ENCODE data around the gene ARL15. TPM values are rescaled to one million over a fixed set of nuclear protein-coding genes. Genes with fewer than 3 reads are reported as not detected.

ARL15 gene
- total and polyA plus RNA-seq, 2 experiments from 2014 or later: 7.8 to 9.9 TPM

DNA sequence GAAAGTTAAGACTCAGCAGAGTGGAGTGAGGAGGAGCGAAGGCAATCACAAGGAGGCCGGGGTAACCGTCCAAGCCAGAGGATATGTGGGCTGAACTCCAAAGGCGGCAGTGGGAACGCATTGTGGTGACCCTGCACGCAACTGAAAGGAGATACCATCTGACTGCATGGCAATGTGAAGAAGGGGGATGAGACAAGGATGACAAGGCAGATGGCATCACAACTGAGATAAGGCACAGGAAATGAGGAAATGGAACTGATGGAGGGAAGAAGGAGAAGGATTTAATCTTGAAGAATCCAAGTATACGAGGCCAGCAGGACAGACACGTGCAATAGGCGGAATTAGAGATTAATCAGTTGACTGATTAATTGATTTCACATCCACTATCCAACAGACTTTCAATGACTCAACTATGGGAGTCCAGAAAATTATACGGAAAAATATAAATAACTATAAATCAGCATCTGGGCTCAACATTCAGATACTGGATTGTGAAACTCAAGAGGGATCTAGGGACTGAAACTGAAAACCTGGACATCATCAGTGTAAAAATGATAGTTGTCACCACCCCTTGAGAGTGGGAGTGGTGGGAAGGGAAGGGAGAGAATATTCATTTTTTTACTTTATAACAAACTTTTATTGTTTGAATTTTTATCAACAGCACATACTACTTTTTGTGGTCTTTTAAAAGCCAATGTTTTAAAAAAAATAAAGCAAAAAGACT is 86.1 kb downstream of the ARL15 start:
- Histone ChIP-seq H3K27me3 (replicated peaks; ENCODE audit: insufficient read depth) (no peaks in the 10 kb centered on the region), H3K4me3 (no peak overlapping the region), H4K20me1 (ENCODE audit: insufficient read depth) (no peaks in the 10 kb centered on the region), H3K9me2 (ENCODE audit: insufficient read depth) (no peaks in the 10 kb centered on the region), H3K36me3 (ENCODE audit: low read depth) (no peaks in the 10 kb centered on the region), H3K4me1 (ENCODE audit: insufficient read depth) (0 out of 2 replicates have a peak, but pooled peaks cover 7% of the 10 kb centered on the region), H3K79me2 (ENCODE audit: insufficient read depth) (no peaks in the 10 kb centered on the region; the same call in 1 of the 2 replicates), H3K27ac (no peak overlapping the region), H3F3A (ENCODE audit: insufficient read depth) (no peaks in the 10 kb centered on the region), H2AFZ (no peak overlapping the region), H3K9ac (no peak overlapping the region), H3K4me2 (ENCODE audit: unreplicated experiment) (no peak overlapping the region), H3K9me3 (ENCODE audit: low read depth) (no peaks in the 10 kb centered on the region)
- in situ Hi-C loops (cut with MboI): no loop called here
- peak; percentile 48 for DNase-seq
- no peak for TF ChIP-seq EZH2phosphoT487 (IDR thresholded peaks at IDR 0.05; ENCODE audit: insufficient read depth, low read depth)
- TF ChIP-seq EZH2 (IDR thresholded peaks at IDR 0.05; ENCODE audit: insufficient read depth, poor library complexity, severe bottlenecking): no peak
- WGBS, 2 experiments (ENCODE audit: low coverage in 1 of 2, low lambda C conversion rate in 2 of 2, missing lambda C conversion rate in 2 of 2): 34 to 38% methylated on average over 10 of the region's 10 CpGs

DNA sequence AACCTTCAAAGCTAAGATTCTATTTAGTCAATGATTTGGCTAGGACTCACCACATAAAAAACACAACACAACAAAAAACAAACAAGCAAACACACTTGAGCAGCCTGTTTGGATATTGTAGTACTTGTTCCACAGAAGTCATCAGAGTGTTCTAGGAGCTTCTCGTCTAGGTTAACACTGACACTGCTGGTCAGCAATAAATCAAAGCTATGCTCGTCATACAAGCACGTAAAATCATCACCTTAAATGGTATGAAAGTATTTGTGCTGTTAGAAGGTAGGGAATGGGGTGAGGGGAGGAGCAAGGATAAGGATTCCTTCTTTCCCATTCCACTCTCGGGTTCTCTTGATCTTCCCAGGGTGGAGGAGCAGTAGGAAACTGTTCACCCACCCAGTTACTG is 88.0 kb downstream of the ARL15 start:
- Histone ChIP-seq H3K9me2 (ENCODE audit: insufficient read depth) (no peaks in the 10 kb centered on the region), H3K4me2 (ENCODE audit: unreplicated experiment) (no peak overlapping the region), H3K4me3 (no peak overlapping the region), H3F3A (ENCODE audit: insufficient read depth) (no peaks in the 10 kb centered on the region), H3K79me2 (ENCODE audit: insufficient read depth) (no peaks in the 10 kb centered on the region; the same call in 1 of the 2 replicates), H3K9ac (no peak overlapping the region), H2AFZ (no peak overlapping the region), H3K36me3 (ENCODE audit: low read depth) (no peaks in the 10 kb centered on the region), H3K27ac (no peak overlapping the region), H4K20me1 (ENCODE audit: insufficient read depth) (no peaks in the 10 kb centered on the region), H3K9me3 (ENCODE audit: low read depth) (no peaks in the 10 kb centered on the region), H3K27me3 (replicated peaks; ENCODE audit: insufficient read depth) (no peaks in the 10 kb centered on the region), H3K4me1 (ENCODE audit: insufficient read depth) (0 out of 2 replicates have a peak, but pooled peaks cover 10% of the 10 kb centered on the region)
- WGBS, 2 experiments (ENCODE audit: low coverage in 1 of 2, low lambda C conversion rate in 2 of 2, missing lambda C conversion rate in 2 of 2): 96% methylated on average over 4 of the region's 4 CpGs
- in situ Hi-C loops (cut with MboI): no loop called here
- TF ChIP-seq EZH2phosphoT487 (IDR thresholded peaks at IDR 0.05; ENCODE audit: insufficient read depth, low read depth): no peak
- TF ChIP-seq EZH2 (IDR thresholded peaks at IDR 0.05; ENCODE audit: insufficient read depth, poor library complexity, severe bottlenecking): no peak
- DNase-seq: no peak

DNA sequence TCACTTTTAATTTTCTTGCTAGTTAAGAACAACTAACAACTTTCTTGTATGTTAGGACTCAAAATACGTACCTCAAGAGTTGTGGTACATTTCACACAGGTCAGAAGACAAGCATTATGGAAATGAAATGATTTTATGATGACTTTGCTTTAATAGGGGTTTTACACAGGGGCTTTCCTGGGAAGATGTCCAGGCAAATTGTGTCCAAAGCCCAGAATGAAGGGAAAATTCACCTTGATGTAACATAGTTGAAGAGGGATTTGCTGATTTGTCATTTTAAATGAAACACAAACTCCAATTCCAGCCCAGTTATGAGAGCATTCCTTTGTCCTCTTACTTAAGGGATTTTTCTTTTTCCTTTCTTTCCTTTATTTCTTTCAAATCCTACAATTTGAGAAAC is 89.2 kb downstream of the ARL15 start:
- H3K4me1 ChIP-seq (ENCODE audit: insufficient read depth): 0 out of 2 replicates have a peak, but pooled peaks cover 12% of the 10 kb centered on the region
- DNase-seq: no peak
- no peak overlapping the region for H2AFZ ChIP-seq
- no peak overlapping the region for H3K4me3 ChIP-seq
- H3K27ac ChIP-seq: no peak overlapping the region
- no peak overlapping the region for H3K9ac ChIP-seq
- no peak overlapping the region for H3K4me2 ChIP-seq (ENCODE audit: unreplicated experiment)
- in situ Hi-C loops (cut with MboI): no loop called here
- H3K79me2 ChIP-seq (ENCODE audit: insufficient read depth): no peaks in the 10 kb centered on the region; the same call in 1 of the 2 replicates
- H4K20me1 ChIP-seq (ENCODE audit: insufficient read depth): no peaks in the 10 kb centered on the region
- TF ChIP-seq EZH2phosphoT487 (IDR thresholded peaks at IDR 0.05; ENCODE audit: insufficient read depth, low read depth): no peak
- no peak for TF ChIP-seq EZH2 (IDR thresholded peaks at IDR 0.05; ENCODE audit: insufficient read depth, poor library complexity, severe bottlenecking)
- no peaks in the 10 kb centered on the region for H3F3A ChIP-seq (ENCODE audit: insufficient read depth)
- 98 to 100% methylated on average over 1 of the region's 1 CpG for WGBS, 2 experiments (ENCODE audit: low coverage in 1 of 2, low lambda C conversion rate in 2 of 2, missing lambda C conversion rate in 2 of 2)
- no peaks in the 10 kb centered on the region for H3K27me3 ChIP-seq (replicated peaks; ENCODE audit: insufficient read depth)
- H3K9me3 ChIP-seq (ENCODE audit: low read depth): no peaks in the 10 kb centered on the region
- no peaks in the 10 kb centered on the region for H3K9me2 ChIP-seq (ENCODE audit: insufficient read depth)
- H3K36me3 ChIP-seq (ENCODE audit: low read depth): no peaks in the 10 kb centered on the region

DNA sequence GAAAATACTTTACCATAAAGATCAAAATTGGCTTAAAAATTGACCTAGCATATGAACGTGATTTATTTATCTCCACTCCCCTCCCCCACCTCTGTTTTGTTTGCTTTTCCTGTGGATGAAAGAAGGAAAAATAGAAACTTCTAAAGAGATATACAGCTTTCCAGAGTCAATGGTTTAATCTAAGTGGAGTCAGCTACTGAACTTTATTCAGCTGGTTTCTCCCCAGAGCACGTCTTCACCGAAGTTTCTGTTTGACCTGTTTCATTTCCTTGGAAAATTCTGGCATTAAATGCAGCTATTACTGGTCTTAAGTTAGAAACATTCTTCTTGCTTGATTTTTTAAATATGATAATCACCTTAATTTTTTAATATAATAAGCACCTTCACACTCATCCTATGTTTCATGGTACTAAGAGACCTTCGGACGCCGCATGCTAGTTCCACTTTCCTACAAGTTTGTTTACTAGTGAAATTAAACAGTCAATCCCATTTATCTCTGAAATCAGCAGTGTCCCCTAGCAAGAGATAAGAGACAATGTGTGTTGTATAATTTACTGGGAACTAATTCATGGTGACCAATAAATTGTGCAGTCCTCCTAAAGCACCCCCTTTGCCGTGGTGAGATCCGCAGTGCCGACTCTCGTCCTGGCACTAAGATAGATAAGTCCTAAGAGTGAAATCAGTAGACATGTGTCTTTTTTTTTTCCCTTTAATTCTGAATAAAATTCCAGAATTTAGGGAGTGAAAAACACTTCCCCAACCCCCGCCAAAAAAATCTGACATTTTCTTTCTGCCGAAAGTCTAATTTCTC is 89.9 kb downstream of the ARL15 start:
- DNase-seq: no peak
- Histone ChIP-seq H2AFZ (no peak overlapping the region), H3K9me2 (ENCODE audit: insufficient read depth) (no peaks in the 10 kb centered on the region), H3K9ac (no peak overlapping the region), H3K27me3 (replicated peaks; ENCODE audit: insufficient read depth) (no peaks in the 10 kb centered on the region), H4K20me1 (ENCODE audit: insufficient read depth) (no peaks in the 10 kb centered on the region), H3K4me3 (no peak overlapping the region), H3K4me2 (ENCODE audit: unreplicated experiment) (no peak overlapping the region), H3K79me2 (ENCODE audit: insufficient read depth) (no peaks in the 10 kb centered on the region; the same call in 1 of the 2 replicates), H3K27ac (no peak overlapping the region), H3F3A (ENCODE audit: insufficient read depth) (no peaks in the 10 kb centered on the region), H3K4me1 (ENCODE audit: insufficient read depth) (0 out of 2 replicates have a peak, but pooled peaks cover 15% of the 10 kb centered on the region), H3K9me3 (ENCODE audit: low read depth) (no peaks in the 10 kb centered on the region), H3K36me3 (ENCODE audit: low read depth) (no peaks in the 10 kb centered on the region)
- in situ Hi-C loops (cut with MboI): no loop called here
- WGBS, 2 experiments (ENCODE audit: low coverage in 1 of 2, low lambda C conversion rate in 2 of 2, missing lambda C conversion rate in 2 of 2): 97 to 98% methylated on average over 12 of the region's 12 CpGs
- TF ChIP-seq EZH2phosphoT487 (IDR thresholded peaks at IDR 0.05; ENCODE audit: insufficient read depth, low read depth) (no peak), EZH2 (IDR thresholded peaks at IDR 0.05; ENCODE audit: insufficient read depth, poor library complexity, severe bottlenecking) (no peak)
